NCI-H1436 (cell line): ENCODE measurements around the gene KCNJ1.

Source experiments
- DNase-seq: peaks from one replicate; lab custom pipeline; 2025; lab: John Stamatoyannopoulos, UW

Gene KCNJ1

GRCh38 chr11:128867277-128867676 is at the start of gene KCNJ1:
TSS of gene KCNJ1 (minus strand) at chr11:128867296. CDS start at chr11:128840243, 27,053 bp downstream.
- no peak for DNase-seq

GRCh38 chr11:128916681-128917080 is 49.6 kb upstream of the KCNJ1 start:
- no peak for DNase-seq

- no peak for DNase-seq
Observed at GRCh38 chr11:128916037-128916572, 49.0 kb upstream of the KCNJ1 start.

- no peak for DNase-seq
Observed at GRCh38 chr11:128915149-128915521, 48.0 kb upstream of the KCNJ1 start.

- no peak for DNase-seq
Observed at GRCh38 chr11:128914216-128915148, 47.4 kb upstream of the KCNJ1 start.

- DNase-seq = no peak
Observed at GRCh38 chr11:128913806-128914205, 46.7 kb upstream of the KCNJ1 start.

GRCh38 chr11:128911701-128912100 is 44.6 kb upstream of the KCNJ1 start:
- DNase-seq = no peak

GRCh38 chr11:128911239-128911638 is 44.1 kb upstream of the KCNJ1 start:
- no peak for DNase-seq

GRCh38 chr11:128910576-128910975 is 43.5 kb upstream of the KCNJ1 start:
- DNase-seq = no peak

- DNase-seq = no peak
Observed at GRCh38 chr11:128909438-128910125, 42.5 kb upstream of the KCNJ1 start.

GRCh38 chr11:128908391-128909246 is 41.5 kb upstream of the KCNJ1 start:
- no peak for DNase-seq

GRCh38 chr11:128907585-128907984 is 40.5 kb upstream of the KCNJ1 start:
- DNase-seq = no peak

GRCh38 chr11:128906185-128907050 is 39.3 kb upstream of the KCNJ1 start:
- DNase-seq = no peak

- DNase-seq = peak; percentile 64
Observed at GRCh38 chr11:128905345-128906184, 38.5 kb upstream of the KCNJ1 start.

- DNase-seq = peak; percentile 82
Observed at GRCh38 chr11:128904656-128905344, 37.7 kb upstream of the KCNJ1 start.

GRCh38 chr11:128904303-128904655 is 37.2 kb upstream of the KCNJ1 start:
- no peak for DNase-seq

- DNase-seq = no peak
Observed at GRCh38 chr11:128903248-128904061, 36.4 kb upstream of the KCNJ1 start.

GRCh38 chr11:128902515-128903066 is 35.5 kb upstream of the KCNJ1 start:
- no peak for DNase-seq
